Measurements from ENCODE around the gene PLXNB3.

Gene PLXNB3

DNA sequence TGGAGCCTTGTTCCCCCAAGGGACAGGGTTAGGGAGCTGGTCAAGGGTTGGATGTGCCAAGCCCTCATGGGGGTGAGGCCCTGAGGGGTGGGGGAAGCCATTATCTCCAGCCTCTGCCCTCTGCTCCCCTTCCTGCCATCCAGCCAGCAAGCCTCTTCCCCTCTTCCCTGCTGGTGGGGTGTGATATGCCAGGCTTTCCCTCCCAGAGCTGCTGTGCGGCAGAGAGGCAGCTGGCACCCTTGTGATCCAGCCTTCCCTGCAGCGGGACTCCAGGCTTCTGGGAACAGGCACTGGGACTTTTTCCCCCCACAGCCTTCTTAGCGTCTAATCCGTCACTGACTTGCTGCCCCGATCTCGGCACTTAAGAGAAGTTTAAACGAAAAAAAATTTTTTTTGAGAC is 36.7 kb downstream of the PLXNB3 start:
- TF ChIP-seq SIN3A (IDR thresholded peaks at IDR 0.05; ENCODE audit: borderline replicate concordance, insufficient read depth, low read length) (no peak), REST (IDR thresholded peaks at IDR 0.05; ENCODE audit: insufficient read depth in 1 of 2, low read depth in 2 of 2, low read length in 2 of 2) (no peak)

DNA sequence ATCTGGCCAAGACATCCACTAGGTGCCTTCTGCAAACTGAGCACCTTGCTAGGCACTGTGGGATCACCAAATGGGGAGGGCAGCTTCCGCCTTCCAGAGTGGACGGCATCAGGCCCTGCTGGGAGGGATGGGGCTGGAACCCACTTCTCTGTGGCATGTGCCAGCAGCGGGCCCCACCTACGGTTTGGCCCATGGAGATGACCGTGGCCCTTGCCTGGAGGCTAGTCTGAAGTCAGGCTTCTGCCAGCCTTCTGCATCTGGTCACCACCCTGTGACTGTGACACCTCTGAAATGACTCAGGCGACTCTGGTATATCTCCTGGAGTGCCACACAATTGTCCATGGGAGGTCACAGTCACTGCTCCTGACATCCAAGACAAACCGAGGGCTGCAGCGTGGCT is 37.6 kb downstream of the PLXNB3 start:
- TF ChIP-seq SIN3A (IDR thresholded peaks at IDR 0.05; ENCODE audit: borderline replicate concordance, insufficient read depth, low read length) (no peak), POLR2AphosphoS5 (IDR thresholded peaks at IDR 0.05; ENCODE audit: low read depth, low read length) (no peak), TAF1 (IDR thresholded peaks at IDR 0.05; ENCODE audit: borderline replicate concordance, insufficient read depth, low read length) (no peak)

GRCh38 chrX:153802513-153803045 is 38.5 kb downstream of the PLXNB3 start:
- TF ChIP-seq SIN3A (IDR thresholded peaks at IDR 0.05; ENCODE audit: borderline replicate concordance, insufficient read depth, low read length) = no peak
- no peak for TF ChIP-seq REST (IDR thresholded peaks at IDR 0.05; ENCODE audit: insufficient read depth in 1 of 2, low read depth in 2 of 2, low read length in 2 of 2)
- TF ChIP-seq POLR2AphosphoS5 (IDR thresholded peaks at IDR 0.05; ENCODE audit: low read depth, low read length) = no peak
- TF ChIP-seq TAF1 (IDR thresholded peaks at IDR 0.05; ENCODE audit: borderline replicate concordance, insufficient read depth, low read length) = no peak
- TF ChIP-seq FOXP2 (optimal IDR thresholded peaks at IDR 0.05; ENCODE audit: borderline replicate concordance, extremely low read depth, extremely low read length, insufficient read depth) = no peak

DNA sequence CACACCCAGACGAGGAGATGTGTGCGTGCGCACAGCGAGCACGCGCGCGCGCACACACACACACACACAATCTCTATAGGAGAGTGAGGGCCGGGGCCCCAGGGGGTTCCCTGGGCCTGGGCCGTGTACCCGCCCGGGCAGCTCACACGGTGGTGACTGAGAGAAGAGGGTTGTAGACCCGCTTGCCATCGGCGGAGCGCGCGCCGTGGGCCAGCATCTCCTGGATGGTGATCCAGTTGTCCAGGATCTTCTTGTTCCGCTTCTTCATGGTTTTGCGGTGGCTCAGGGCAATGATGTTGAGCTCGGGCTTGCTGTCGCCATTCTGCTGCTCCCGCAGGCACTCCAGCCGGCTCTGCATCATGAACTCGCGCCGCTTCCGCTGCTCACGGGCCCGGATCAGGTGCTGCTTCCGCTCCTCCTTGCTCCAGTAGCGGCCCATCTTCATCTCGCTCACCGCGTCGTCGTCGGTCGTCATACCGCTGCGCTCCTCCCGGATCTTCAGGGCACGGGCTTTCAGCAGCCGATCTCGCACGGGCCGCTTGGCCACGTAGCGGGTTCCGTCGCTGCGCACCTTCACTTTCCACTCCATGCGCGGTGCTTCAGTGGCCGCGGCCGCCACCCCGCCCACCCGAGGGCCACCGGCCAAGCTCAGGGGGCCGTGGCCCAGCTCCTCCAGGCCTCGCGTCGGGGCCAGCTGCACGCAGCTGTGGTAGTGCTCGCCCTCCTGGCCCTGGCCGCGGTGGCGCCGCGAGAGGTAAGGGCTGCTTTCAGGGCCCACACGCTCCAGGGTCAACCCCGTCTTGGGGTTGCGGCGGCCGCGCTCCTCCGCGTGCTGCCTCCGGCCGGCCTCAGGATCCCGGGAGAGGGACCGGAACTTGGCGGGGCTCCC is 39.4 kb downstream of the PLXNB3 start:
- TF ChIP-seq FOXP2 (optimal IDR thresholded peaks at IDR 0.05; ENCODE audit: borderline replicate concordance, extremely low read depth, extremely low read length, insufficient read depth) (no peak), POLR2AphosphoS5 (IDR thresholded peaks at IDR 0.05; ENCODE audit: low read depth, low read length) (no peak), REST (IDR thresholded peaks at IDR 0.05; ENCODE audit: insufficient read depth in 1 of 2, low read depth in 2 of 2, low read length in 2 of 2) (no peak), SIN3A (IDR thresholded peaks at IDR 0.05; ENCODE audit: borderline replicate concordance, insufficient read depth, low read length) (no peak), TAF1 (IDR thresholded peaks at IDR 0.05; ENCODE audit: borderline replicate concordance, insufficient read depth, low read length) (no peak)

DNA sequence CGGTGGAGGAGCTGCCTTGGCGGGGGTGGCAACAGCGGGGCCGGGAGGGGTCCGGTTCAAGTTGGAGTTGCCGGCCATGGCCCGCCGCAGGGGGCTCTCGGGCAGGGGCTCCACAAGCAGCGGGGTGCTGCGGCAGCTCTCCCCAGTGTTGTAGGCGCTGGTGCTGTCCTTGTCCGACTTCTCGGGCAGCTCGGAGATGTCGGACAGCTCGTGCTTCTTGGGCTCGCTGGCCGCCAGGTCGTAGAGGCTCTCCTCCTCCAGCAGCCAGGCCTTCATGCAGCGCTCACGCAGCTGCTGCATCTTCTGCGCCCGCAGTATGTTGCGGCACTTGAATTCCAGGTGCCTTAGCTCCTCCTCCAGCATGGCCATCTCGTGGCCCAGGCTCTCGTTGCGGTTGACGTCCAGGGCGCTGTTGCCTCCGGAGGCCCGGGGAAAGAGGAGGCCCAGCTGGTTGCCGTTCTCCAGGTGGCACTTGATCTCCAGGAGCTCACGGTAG is 40.1 kb downstream of the PLXNB3 start:
- no peak for TF ChIP-seq REST (IDR thresholded peaks at IDR 0.05; ENCODE audit: insufficient read depth in 1 of 2, low read depth in 2 of 2, low read length in 2 of 2)
- no peak for TF ChIP-seq FOXP2 (optimal IDR thresholded peaks at IDR 0.05; ENCODE audit: borderline replicate concordance, extremely low read depth, extremely low read length, insufficient read depth)
- TF ChIP-seq SIN3A (IDR thresholded peaks at IDR 0.05; ENCODE audit: borderline replicate concordance, insufficient read depth, low read length) = no peak
- TF ChIP-seq POLR2AphosphoS5 (IDR thresholded peaks at IDR 0.05; ENCODE audit: low read depth, low read length) = no peak
- no peak for TF ChIP-seq TAF1 (IDR thresholded peaks at IDR 0.05; ENCODE audit: borderline replicate concordance, insufficient read depth, low read length)

Data from PFSK-1 (cell line).